ENCODE measurements around the gene EIPR1.

DNA sequence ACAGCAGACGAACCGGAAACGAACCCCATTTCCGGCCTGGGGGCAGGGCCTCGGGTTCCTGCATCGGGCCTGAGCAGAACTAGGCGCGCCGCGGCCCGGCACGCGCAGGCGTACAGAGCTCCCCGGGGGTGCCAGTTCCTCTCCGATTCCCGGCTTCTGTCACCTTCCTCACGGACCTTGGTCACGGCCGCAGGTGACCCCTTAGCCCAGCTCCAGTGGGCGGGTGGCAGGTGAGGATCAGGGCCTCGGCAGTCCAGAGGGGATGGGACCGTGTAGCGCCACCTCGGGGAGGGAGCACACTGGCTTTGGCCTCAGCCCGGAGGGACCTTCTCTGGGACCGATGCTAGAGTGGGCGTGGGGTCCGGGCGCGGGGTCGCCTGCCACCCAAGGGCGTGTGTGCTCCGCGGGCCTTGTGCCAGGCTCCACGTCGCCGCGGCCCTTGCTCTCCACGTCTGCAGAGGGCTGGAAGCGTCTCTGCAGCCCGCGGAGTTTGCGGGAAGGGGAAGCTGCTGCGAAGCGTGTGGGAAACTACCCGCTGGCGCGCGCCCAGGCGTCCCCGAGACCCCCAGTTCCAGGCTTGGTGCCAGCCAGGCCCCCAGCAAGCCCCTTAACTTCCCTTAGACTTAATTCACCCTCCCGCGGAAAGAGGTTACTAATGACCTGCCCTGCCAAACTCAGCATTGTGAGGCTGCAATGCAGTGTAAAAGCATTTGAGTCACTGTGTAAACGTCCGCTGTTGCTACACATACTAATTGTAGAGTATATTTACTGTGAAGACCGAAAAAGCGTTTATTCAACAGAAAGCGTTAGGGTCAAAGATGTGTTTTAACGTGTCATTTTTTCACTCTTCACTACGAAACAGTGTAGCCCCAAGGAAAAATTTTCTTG, 2.3 kb upstream of the EIPR1 start, which contains the start of gene TRAPPC12:
- TF ChIP-seq, protein P1, sequence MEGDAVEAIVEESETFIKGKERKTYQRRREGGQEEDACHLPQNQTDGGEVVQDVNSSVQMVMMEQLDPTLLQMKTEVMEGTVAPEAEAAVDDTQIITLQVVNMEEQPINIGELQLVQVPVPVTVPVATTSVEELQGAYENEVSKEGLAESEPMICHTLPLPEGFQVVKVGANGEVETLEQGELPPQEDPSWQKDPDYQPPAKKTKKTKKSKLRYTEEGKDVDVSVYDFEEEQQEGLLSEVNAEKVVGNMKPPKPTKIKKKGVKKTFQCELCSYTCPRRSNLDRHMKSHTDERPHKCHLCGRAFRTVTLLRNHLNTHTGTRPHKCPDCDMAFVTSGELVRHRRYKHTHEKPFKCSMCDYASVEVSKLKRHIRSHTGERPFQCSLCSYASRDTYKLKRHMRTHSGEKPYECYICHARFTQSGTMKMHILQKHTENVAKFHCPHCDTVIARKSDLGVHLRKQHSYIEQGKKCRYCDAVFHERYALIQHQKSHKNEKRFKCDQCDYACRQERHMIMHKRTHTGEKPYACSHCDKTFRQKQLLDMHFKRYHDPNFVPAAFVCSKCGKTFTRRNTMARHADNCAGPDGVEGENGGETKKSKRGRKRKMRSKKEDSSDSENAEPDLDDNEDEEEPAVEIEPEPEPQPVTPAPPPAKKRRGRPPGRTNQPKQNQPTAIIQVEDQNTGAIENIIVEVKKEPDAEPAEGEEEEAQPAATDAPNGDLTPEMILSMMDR (conservative IDR thresholded peaks at IDR 0.05 in 1 of 2, IDR thresholded peaks at IDR 0.05 in 1 of 2; ENCODE audit: extremely low read depth in 1 of 2, insufficient read depth in 1 of 2, low read depth in 1 of 2, low read length in 2 of 2): peak; percentile 26 to 64
- TF ChIP-seq EZH2 (IDR thresholded peaks at IDR 0.05; ENCODE audit: borderline replicate concordance, low read length): no peak

Data from mammary epithelial cell (primary cell).